Ishikawa (cell line): Measurements from ENCODE around the gene NOP10.

ENCODE experiments used
- EP300 ChIP-seq: IDR thresholded peaks from 2 replicates; pipeline ENCODE4 v1.6.1; 2012; ENCODE audit warnings: borderline replicate concordance
- MAX ChIP-seq: IDR thresholded peaks from 2 replicates; pipeline ENCODE4 v1.6.1; 2012
- RAD21 ChIP-seq: IDR thresholded peaks from 2 replicates; pipeline ENCODE4 v1.6.1; 2012; ENCODE audit warnings: low read depth
- REST ChIP-seq: IDR thresholded peaks from 2 replicates; pipeline ENCODE4 v1.6.1; 2012; ENCODE audit warnings: low read depth, mild to moderate bottlenecking
- TAF1 ChIP-seq: IDR thresholded peaks from 2 replicates; pipeline ENCODE4 v1.6.1; 2012; ENCODE audit warnings: low read depth, mild to moderate bottlenecking
- TEAD4 ChIP-seq: IDR thresholded peaks from 2 replicates; pipeline ENCODE4 v1.6.1; 2012
- ZBTB7A ChIP-seq: IDR thresholded peaks from 2 replicates; pipeline ENCODE4 v1.6.1; 2012; ENCODE audit warnings: low read depth

GRCh38 chr15:34353627-34354026, 10.7 kb upstream of the NOP10 start:
- TF ChIP-seq EP300 (no peak), RAD21 (no peak), REST (no peak), TEAD4 (no peak), MAX (no peak), TAF1 (no peak), ZBTB7A (no peak)
